Ovary (tissue), 3 donors: ENCODE data around the gene PPP5C.

Experiments used
- CTCF ChIP-seq, 3 donors: fragments of 450-650 bp in 2 of 3; fragments of 200-600 bp in 1 of 3; IDR thresholded peaks; one replicate each; pipeline versions ENCODE4 v1.5.1 to v1.8.0; 2016 to 2022; ENCODE audit warnings: antibody characterized with exemption in 3 of 3, mild to moderate bottlenecking in 1 of 3
- EP300 ChIP-seq: sonication (generic); formaldehyde crosslinking; IDR thresholded peaks from one replicate; pipeline ENCODE4 v1.6.1; 2017; ENCODE audit warnings: antibody characterized with exemption
- POLR2A ChIP-seq: fragments of 450-650 bp; IDR thresholded peaks from one replicate; pipeline ENCODE4 v1.6.1; 2017; ENCODE audit warnings: antibody characterized with exemption, mild to moderate bottlenecking, moderate library complexity
- donor health status: DM: no; HTN: no; CAD: no.

GRCh38 chr19:46319613-46320012, 27.3 kb upstream of the PPP5C start:
- TF ChIP-seq CTCF (IDR thresholded peaks at IDR 0.05) = no peak
- no peak for TF ChIP-seq POLR2A
- TF ChIP-seq EP300 = no peak
